Muscle of leg (tissue), 11 donors: ENCODE results near the gene FOXL1. TPM values are rescaled to one million over a fixed set of nuclear protein-coding genes. Genes with fewer than 3 reads are reported as not detected.

Experiments used
- DNase-seq: peaks from one replicate; pipeline ENCODE4 v3.0.0; 2013
- H3K27ac ChIP-seq: one replicate; pipeline ENCODE4 v1.5.1; 2013; ENCODE audit warnings: mild to moderate bottlenecking, low read length, control low read depth
- H3K27me3 ChIP-seq: one replicate; pipeline ENCODE4 v1.6.1; 2013; ENCODE audit warnings: low read length; ENCODE audit not compliant: control insufficient read depth, insufficient read depth
- H3K36me3 ChIP-seq: one replicate; pipeline ENCODE4 v1.6.1; 2013; ENCODE audit warnings: low read length; ENCODE audit not compliant: control insufficient read depth, insufficient read depth
- H3K4me1 ChIP-seq: one replicate; pipeline ENCODE4 v1.6.1; 2013; ENCODE audit warnings: low read length; ENCODE audit not compliant: control insufficient read depth, insufficient read depth
- H3K4me3 ChIP-seq: one replicate; pipeline ENCODE4 v1.5.1; 2013; ENCODE audit warnings: low read length, control low read depth
- H3K9me3 ChIP-seq: replicated peaks from 2 replicates; pipeline ENCODE4 v1.6.1; 2013; ENCODE audit warnings: low read depth, low read length; ENCODE audit not compliant: control insufficient read depth
- WGBS: methylation state at CpG from one replicate; pipeline ENCODE4 v1.1.5; 2013; ENCODE audit warnings: missing lambda C conversion rate; ENCODE audit not compliant: insufficient coverage; 5-methylcytosine and 5-hydroxymethylcytosine counted together
- polyA plus RNA-seq, 8 donors: library from polyadenylated mRNA; unstranded; fragments of 120-200 nt; gene quantifications; one replicate each; pipeline versions ENCODE4 v1.2.1 to v1.2.3, GENCODE V29; 2013; ENCODE audit warnings: inconsistent platforms in 1 of 8, low replicate concordance in 1 of 8; ENCODE audit not compliant: insufficient read length in 8 of 8, insufficient read depth in 1 of 8
- total RNA-seq: library from RNA; stranded (reverse); fragments of 120-200 nt; gene quantifications from one replicate; pipeline ENCODE4 v1.2.4, GENCODE V29; 2013

FOXL1 gene
- total and polyA plus RNA-seq, 9 donors: 0.19 to 0.82 (median 0.40) TPM

GRCh38 chr16:86546638-86547013, 31.7 kb upstream of the FOXL1 start:
- WGBS: 63% methylated on average over 7 of the region's 8 CpGs
- Histone ChIP-seq H3K27me3 (no peaks in the 10 kb centered on the region), H3K27ac (no peak overlapping the region), H3K36me3 (peaks cover 64% of the 10 kb centered on the region), H3K9me3 (no peaks in the 10 kb centered on the region), H3K4me1 (peaks cover 3% of the 10 kb centered on the region), H3K4me3 (no peak overlapping the region)
- DNase-seq: peak; percentile 49

DNA sequence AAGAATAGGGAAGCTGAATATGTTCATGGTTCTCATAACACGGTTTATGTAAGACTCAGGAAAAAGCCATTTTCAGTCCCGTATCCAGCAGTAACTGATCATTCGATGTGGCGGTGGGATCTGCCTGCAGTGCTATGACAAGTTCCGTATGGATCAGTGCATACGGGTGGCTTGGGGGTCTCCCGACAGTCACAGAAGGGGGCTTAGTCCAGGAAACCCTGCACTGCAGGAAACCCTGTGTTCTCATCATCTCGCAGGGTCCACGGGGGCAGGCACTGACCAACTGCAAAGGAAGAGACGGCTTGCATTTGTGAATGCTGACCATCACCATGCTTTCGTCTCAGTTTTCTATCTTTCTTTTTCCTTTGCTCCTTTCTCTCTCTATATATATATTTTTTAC, 31.1 kb upstream of the FOXL1 start:
- H3K27me3 ChIP-seq: no peaks in the 10 kb centered on the region
- no peak overlapping the region for H3K27ac ChIP-seq
- no peak overlapping the region for H3K4me3 ChIP-seq
- H3K36me3 ChIP-seq: peaks cover 64% of the 10 kb centered on the region
- H3K9me3 ChIP-seq: no peaks in the 10 kb centered on the region
- DNase-seq: no peak
- WGBS: 89% methylated on average over 7 of the region's 11 CpGs
- H3K4me1 ChIP-seq: peaks cover 3% of the 10 kb centered on the region

DNA sequence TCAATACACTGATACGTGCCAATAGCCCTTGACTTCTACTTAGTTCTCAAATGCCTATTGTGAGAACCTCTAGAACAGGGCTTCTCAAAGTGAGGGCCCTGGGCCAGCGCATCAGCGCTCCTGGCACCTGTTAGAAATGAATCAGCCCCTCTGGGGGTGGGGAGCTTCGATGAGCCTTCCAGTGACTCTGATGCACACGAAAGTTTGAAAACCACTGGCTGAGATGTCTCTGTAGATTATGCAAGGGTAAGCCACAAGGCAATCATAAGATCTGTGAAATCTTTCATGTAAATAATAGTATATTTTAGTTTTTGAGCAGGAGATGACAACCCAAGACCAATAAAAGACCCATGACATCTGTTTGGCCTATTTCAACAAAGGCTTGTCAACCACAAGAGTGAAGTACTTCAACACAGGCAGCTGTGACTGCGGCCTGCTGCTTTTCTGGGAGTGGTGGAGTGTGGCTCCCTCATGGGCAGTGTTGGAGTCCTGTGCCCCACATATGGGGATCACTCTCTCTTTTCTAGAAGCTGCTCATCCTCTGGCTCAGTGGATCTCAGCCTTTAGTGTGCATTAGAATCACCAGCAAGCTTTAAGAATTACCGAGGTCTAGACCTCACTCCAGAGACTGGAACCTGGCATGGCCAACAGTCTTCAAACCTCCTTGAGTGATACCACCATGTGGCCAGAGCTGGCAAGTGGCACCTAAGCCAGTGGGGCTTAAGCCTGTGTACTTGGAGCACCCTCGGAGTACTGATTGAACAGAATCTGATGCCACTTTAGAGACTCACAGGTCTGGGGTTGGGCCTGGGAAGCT, 29.1 kb upstream of the FOXL1 start:
- Histone ChIP-seq H3K36me3 (peaks cover 55% of the 10 kb centered on the region), H3K27ac (no peak overlapping the region)
- 65% methylated on average over 6 of the region's 8 CpGs for WGBS

DNA sequence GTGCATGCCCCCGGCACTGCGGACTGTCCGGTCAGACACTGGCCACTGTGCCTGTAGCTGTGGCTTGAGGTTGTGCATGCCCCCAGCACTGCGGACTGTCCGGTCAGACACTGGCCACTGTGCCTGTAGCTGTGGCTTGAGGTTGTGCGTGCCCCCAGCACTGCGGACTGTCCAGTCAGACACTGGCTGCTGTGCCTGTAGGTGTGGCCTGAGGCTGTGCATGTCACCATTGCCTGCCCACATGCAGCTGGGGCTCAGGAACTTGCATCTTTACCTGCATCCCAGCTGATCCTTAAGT, 28.5 kb upstream of the FOXL1 start:
- Histone ChIP-seq H3K36me3 (peaks cover 55% of the 10 kb centered on the region), H3K4me3 (no peak overlapping the region), H3K27ac (no peak overlapping the region), H3K27me3 (no peaks in the 10 kb centered on the region), H3K4me1 (peaks cover 8% of the 10 kb centered on the region), H3K9me3 (no peaks in the 10 kb centered on the region)
- DNase-seq: no peak
- WGBS: 98% methylated on average over 7 of the region's 7 CpGs

More for the DNA sequence above, 29.1 kb upstream of the FOXL1 start:
- H3K4me1 ChIP-seq: peaks cover 6% of the 10 kb centered on the region
- no peak overlapping the region for H3K4me3 ChIP-seq
- H3K27me3 ChIP-seq: no peaks in the 10 kb centered on the region
- no peaks in the 10 kb centered on the region for H3K9me3 ChIP-seq
- DNase-seq: no peak

- H3K4me3 ChIP-seq: no peak overlapping the region
- H3K4me1 ChIP-seq: peaks cover 9% of the 10 kb centered on the region
- H3K27ac ChIP-seq: no peak overlapping the region
- no peaks in the 10 kb centered on the region for H3K9me3 ChIP-seq
- peaks cover 53% of the 10 kb centered on the region for H3K36me3 ChIP-seq
- WGBS: 100% methylated on average over 2 of the region's 5 CpGs
- H3K27me3 ChIP-seq: no peaks in the 10 kb centered on the region
- no peak for DNase-seq
These were observed 28.1 kb upstream of the FOXL1 start for GRCh38 chr16:86550281-86550680.

- Histone ChIP-seq H3K36me3 (peaks cover 30% of the 10 kb centered on the region), H3K27me3 (peaks cover 8% of the 10 kb centered on the region), H3K4me1 (peaks cover 18% of the 10 kb centered on the region), H3K9me3 (no peaks in the 10 kb centered on the region), H3K27ac (no peak overlapping the region), H3K4me3 (no peak overlapping the region)
- DNase-seq: no peak
- WGBS: 88% methylated on average over 21 of the region's 22 CpGs
These were observed 25.0 kb upstream of the FOXL1 start for GRCh38 chr16:86553356-86553755.

DNA sequence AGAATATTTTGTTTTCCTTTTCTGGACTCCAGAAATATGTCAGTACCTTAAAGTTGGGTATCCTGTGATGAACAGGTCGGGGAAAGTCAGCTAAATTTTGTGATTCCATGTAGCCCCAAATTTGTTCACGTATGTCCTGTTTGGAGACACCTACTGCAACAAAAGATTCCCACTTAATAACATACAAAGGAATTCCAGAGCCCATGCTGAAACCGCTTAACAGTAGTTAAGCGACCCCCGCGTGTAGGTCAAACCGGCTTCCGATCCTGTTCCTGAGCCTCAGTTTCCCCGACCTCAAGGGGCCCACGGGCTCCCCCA, 23.8 kb upstream of the FOXL1 start:
- WGBS: 3% methylated on average over 9 of the region's 10 CpGs
- H3K4me1 ChIP-seq: peaks cover 18% of the 10 kb centered on the region
- no peak for DNase-seq
- peaks cover 20% of the 10 kb centered on the region for H3K36me3 ChIP-seq
- H3K27me3 ChIP-seq: peaks cover 8% of the 10 kb centered on the region
- peak overlapping the region; percentile 79 for H3K27ac ChIP-seq
- H3K4me3 ChIP-seq: peak overlapping the region; percentile 97
- no peaks in the 10 kb centered on the region for H3K9me3 ChIP-seq

DNA sequence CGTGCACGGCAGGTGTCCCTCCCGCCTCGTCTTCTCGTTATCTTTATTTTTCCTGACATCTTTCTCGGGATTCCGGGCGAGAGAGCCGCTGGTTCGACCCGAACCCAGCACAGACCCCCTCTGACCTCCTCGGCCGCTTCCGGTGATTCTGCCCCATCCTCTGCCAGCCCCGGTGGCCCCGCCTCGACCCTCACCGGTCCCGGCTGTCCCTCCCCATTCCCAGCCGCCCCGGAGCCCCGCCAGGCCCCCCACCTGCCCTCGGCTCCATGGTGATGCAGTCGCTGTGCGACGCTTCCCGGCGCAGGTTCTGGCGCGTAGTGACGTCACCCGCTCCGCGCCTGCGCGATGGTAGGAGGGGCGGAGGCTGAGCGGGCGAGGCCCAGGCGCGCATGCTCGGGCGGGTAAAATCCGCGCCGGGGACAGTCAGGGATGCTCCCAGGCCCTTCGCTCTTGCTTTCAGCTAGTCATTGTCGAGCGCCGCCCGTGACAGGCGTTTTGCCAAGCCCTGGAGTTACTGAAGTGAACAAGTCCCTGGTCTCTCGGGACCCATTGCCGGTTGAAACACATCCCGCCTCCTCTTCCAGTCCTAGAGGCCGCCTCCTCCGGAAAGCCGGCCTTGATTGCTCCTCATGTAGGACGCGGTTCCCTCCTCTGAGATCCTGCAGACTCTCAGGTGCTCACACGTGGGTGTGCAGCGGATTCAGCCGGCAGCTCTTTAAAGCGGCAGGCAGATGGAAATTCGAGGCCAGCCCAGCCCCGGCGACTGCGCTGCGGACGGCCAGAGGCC, 23.2 kb upstream of the FOXL1 start, which contains the start of gene MTHFSD:
Gene MTHFSD, minus strand, starts transcription at position 319 of the 787 bp plus-strand sequence. Its CDS starts 51 bp downstream, at position 268.
- peak; percentile 97 for DNase-seq
- Histone ChIP-seq H3K9me3 (no peaks in the 10 kb centered on the region), H3K4me1 (peaks cover 18% of the 10 kb centered on the region), H3K36me3 (peaks cover 15% of the 10 kb centered on the region), H3K27me3 (peaks cover 11% of the 10 kb centered on the region), H3K4me3 (peak within 1 kb of the TSS; percentile 97), H3K27ac (peak within 1 kb of the TSS; percentile 86)
- WGBS: 5% methylated on average over 67 of the region's 70 CpGs

DNA sequence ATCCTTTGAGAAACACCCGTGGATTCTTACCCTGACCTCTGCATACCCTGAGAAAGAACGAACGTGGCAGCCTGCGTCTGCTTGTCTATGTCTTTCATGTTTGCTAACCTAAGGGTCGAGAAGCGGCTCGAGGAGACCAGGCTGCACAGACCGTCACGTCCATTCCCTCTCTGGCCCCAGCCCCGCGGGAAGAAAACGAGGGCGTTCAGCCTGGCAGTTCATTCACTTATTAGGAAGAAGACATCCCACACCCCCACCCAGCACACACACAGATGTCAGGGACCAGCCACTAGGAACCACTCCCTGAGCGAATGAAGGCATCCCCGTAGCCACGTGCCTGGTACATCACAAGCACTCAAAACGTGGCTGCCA, 22.7 kb upstream of the FOXL1 start:
- Histone ChIP-seq H3K4me3 (peak overlapping the region; percentile 97), H3K4me1 (peaks cover 18% of the 10 kb centered on the region), H3K27me3 (peaks cover 13% of the 10 kb centered on the region), H3K36me3 (peaks cover 10% of the 10 kb centered on the region), H3K27ac (peak overlapping the region; percentile 86), H3K9me3 (no peaks in the 10 kb centered on the region)
- 32% methylated on average over 15 of the region's 17 CpGs for WGBS
- DNase-seq: no peak

GRCh38 chr16:86556576-86556975, 21.8 kb upstream of the FOXL1 start:
- 48% methylated on average over 5 of the region's 5 CpGs for WGBS
- DNase-seq: peak; percentile 63
- Histone ChIP-seq H3K27ac (no peak overlapping the region), H3K4me1 (peaks cover 18% of the 10 kb centered on the region), H3K27me3 (peaks cover 20% of the 10 kb centered on the region), H3K9me3 (no peaks in the 10 kb centered on the region), H3K4me3 (no peak overlapping the region), H3K36me3 (peaks cover 7% of the 10 kb centered on the region)
